Mesenchymal stem cell (in vitro differentiated cells and primary cell): Measurements from ENCODE around the gene KLRG1.

Source experiments
- DNase-seq: peaks from one replicate; pipeline ENCODE4 v3.0.0-alpha.2; 2013
- H2AFZ ChIP-seq: one replicate; pipeline ENCODE4 v1.6.1; 2013; ENCODE audit warnings: low read depth, mild to moderate bottlenecking, control low read depth, inconsistent platforms, low read length, moderate library complexity
- H2AK5ac ChIP-seq: 2 replicates; pipeline ENCODE4 v1.6.1; 2013; ENCODE audit warnings: low read length, moderate library complexity, mild to moderate bottlenecking, inconsistent platforms; ENCODE audit not compliant: severe bottlenecking
- H2BK120ac ChIP-seq: one replicate; pipeline ENCODE4 v1.6.1; 2013; ENCODE audit warnings: low read depth, mild to moderate bottlenecking, inconsistent platforms, low read length, moderate library complexity
- H2BK12ac ChIP-seq, 2 experiments: one replicate each; pipeline ENCODE4 v1.6.1; 2013; ENCODE audit warnings: inconsistent platforms in 2 of 2, low read length in 2 of 2, mild to moderate bottlenecking in 2 of 2, moderate library complexity in 2 of 2, control low read depth in 1 of 2
- H2BK15ac ChIP-seq: one replicate; pipeline ENCODE4 v1.6.1; 2013; ENCODE audit warnings: mild to moderate bottlenecking, low read depth, inconsistent platforms; ENCODE audit not compliant: poor library complexity, severe bottlenecking
- H2BK5ac ChIP-seq: 2 replicates; pipeline ENCODE4 v1.6.1; 2013; ENCODE audit warnings: low read depth, mild to moderate bottlenecking, low read length, control low read depth, inconsistent platforms; ENCODE audit not compliant: poor library complexity, severe bottlenecking
- H3K14ac ChIP-seq, 2 experiments: one replicate each; pipeline ENCODE4 v1.6.1; 2013; ENCODE audit warnings: inconsistent platforms in 2 of 2, low read length in 2 of 2, control low read depth in 1 of 2, mild to moderate bottlenecking in 1 of 2, moderate library complexity in 1 of 2
- H3K18ac ChIP-seq, 2 experiments: one replicate each; pipeline ENCODE4 v1.6.1; 2013; ENCODE audit warnings: inconsistent platforms in 2 of 2, low read length in 2 of 2, control low read depth in 1 of 2, low read depth in 1 of 2, mild to moderate bottlenecking in 1 of 2
- H3K23ac ChIP-seq, 2 experiments: one replicate each; pipeline ENCODE4 v1.6.1; 2013; ENCODE audit warnings: inconsistent platforms in 2 of 2, low read length in 2 of 2, mild to moderate bottlenecking in 2 of 2, moderate library complexity in 2 of 2, control low read depth in 1 of 2
- H3K27ac ChIP-seq: 2 replicates; pipeline ENCODE4 v1.5.1; 2013; ENCODE audit warnings: mild to moderate bottlenecking, moderate library complexity, low read length, control low read depth, inconsistent platforms; ENCODE audit not compliant: poor library complexity, severe bottlenecking
- H3K27me3 ChIP-seq, 2 experiments: 2 replicates each; pipeline versions ENCODE4 v1.6.1 to v1.7.0; 2013; ENCODE audit warnings: low read length in 2 of 2, mild to moderate bottlenecking in 2 of 2, moderate library complexity in 2 of 2, control low read depth in 1 of 2, inconsistent platforms in 1 of 2; ENCODE audit not compliant: control insufficient read depth in 1 of 2, insufficient read depth in 1 of 2
- H3K36me3 ChIP-seq, 2 experiments: 2 replicates each; pipeline versions ENCODE4 v1.6.1 to v1.7.0; 2013; ENCODE audit warnings: low read length in 2 of 2, control low read depth in 1 of 2, inconsistent platforms in 1 of 2, low read depth in 1 of 2, mild to moderate bottlenecking in 1 of 2; ENCODE audit not compliant: insufficient read depth in 2 of 2, control insufficient read depth in 1 of 2
- H3K4ac ChIP-seq, 2 experiments: one replicate each; pipeline ENCODE4 v1.6.1; 2013; ENCODE audit warnings: inconsistent platforms in 2 of 2, low read length in 2 of 2, mild to moderate bottlenecking in 2 of 2, moderate library complexity in 2 of 2, control low read depth in 1 of 2, low read depth in 1 of 2
- H3K4me1 ChIP-seq: 2 replicates; pipeline ENCODE4 v1.6.1; 2013; ENCODE audit warnings: low read depth, low read length, control low read depth; ENCODE audit not compliant: control insufficient read depth, insufficient read depth
- H3K4me2 ChIP-seq: 2 replicates; pipeline ENCODE4 v1.6.1; 2013; ENCODE audit warnings: low read length, mild to moderate bottlenecking, inconsistent platforms; ENCODE audit not compliant: poor library complexity, severe bottlenecking
- H3K4me3 ChIP-seq, 2 experiments: 2 replicates each; pipeline versions ENCODE4 v1.5.1 to v1.7.0; 2013; ENCODE audit warnings: low read length in 2 of 2, mild to moderate bottlenecking in 2 of 2, control low read depth in 1 of 2, low read depth in 1 of 2; ENCODE audit not compliant: insufficient read depth in 1 of 2
- H3K79me1 ChIP-seq: replicated peaks from 2 replicates; pipeline ENCODE4 v1.6.1; 2013; ENCODE audit warnings: mild to moderate bottlenecking, control low read depth, low read length, inconsistent platforms; ENCODE audit not compliant: poor library complexity, severe bottlenecking
- H3K9ac ChIP-seq: 2 replicates; pipeline ENCODE4 v1.7.0; 2013; ENCODE audit warnings: mild to moderate bottlenecking, low read length, moderate library complexity
- H3K9me3 ChIP-seq: 2 replicates; pipeline ENCODE4 v1.7.0; 2013; ENCODE audit warnings: mild to moderate bottlenecking, low read length; ENCODE audit not compliant: control insufficient read depth
- H4K8ac ChIP-seq: one replicate; pipeline ENCODE4 v1.6.1; 2013; ENCODE audit warnings: inconsistent platforms, mild to moderate bottlenecking, low read length, moderate library complexity
- H4K91ac ChIP-seq: one replicate; pipeline ENCODE4 v1.6.1; 2013; ENCODE audit warnings: mild to moderate bottlenecking, low read length, inconsistent platforms
- WGBS: methylation state at CpG from one replicate; pipeline ENCODE4 v1.1.7; 2013; ENCODE audit warnings: mixed read lengths; 5-methylcytosine and 5-hydroxymethylcytosine counted together

The KLRG1 gene

DNA sequence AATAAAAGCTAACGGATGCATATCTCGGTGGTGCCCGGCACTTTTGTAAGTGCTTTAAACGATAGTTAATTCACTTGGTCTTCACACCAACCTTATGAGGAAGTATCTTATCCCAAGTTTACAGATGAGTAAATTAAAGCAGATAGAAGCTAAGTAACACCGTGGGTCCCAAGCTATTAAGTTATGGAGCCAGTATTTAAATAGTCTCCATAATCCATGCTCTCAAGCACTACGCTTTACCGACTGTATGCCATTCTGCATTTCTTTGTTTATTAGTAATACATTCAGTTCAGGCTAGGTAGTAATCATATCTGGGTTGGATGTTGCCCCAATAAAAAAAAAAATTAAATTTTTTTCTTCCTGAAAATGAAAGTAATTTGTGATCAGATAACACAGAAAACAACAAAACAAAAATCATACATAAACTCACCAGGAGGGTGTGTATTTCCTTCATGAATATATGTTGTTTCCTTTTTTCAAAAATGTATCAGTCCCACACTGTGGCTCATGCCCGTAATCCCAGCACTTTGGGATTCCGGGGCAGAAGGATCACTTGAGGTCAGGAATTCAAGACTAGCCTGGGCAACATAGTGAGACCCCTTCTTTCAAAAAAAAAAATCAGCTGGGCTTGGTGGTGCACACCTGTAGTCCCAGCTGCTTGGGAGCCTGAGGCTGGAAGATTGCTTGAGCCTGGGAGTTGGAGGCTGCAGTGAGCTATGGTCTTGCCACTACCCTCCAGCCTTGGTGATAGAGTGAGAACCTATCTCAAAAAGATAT, 38.5 kb upstream of the KLRG1 start:
- no peak overlapping the region for H3K18ac ChIP-seq
- no peak overlapping the region for H4K8ac ChIP-seq
- no peak overlapping the region for H2BK15ac ChIP-seq
- H4K91ac ChIP-seq, result peak overlapping the region; percentile 27
- H3K79me1 ChIP-seq, result peaks cover 8% of the 10 kb centered on the region
- H2BK5ac ChIP-seq, result no peak overlapping the region
- H3K27ac ChIP-seq, result no peak overlapping the region
- no peaks in the 10 kb centered on the region for H3K27me3 ChIP-seq
- no peak overlapping the region for H2AK5ac ChIP-seq
- H3K4me1 ChIP-seq, result no peaks in the 10 kb centered on the region
- no peaks in the 10 kb centered on the region for H3K9me3 ChIP-seq
- H3K9ac ChIP-seq, result peak overlapping the region; percentile 98
- DNase-seq, result peak; percentile 12
- H2BK120ac ChIP-seq, result no peak overlapping the region
- H3K14ac ChIP-seq, result no peak overlapping the region
- no peak overlapping the region for H2AFZ ChIP-seq
- H3K23ac ChIP-seq, result no peak overlapping the region
- no peak overlapping the region for H3K4ac ChIP-seq
- 56% methylated on average over 6 of the region's 9 CpGs for WGBS
- no peak overlapping the region for H2BK12ac ChIP-seq
- peak overlapping the region in 1 of 2 experiments; percentile 97 for H3K4me3 ChIP-seq
- H3K36me3 ChIP-seq, result peaks cover 0 to 6% of the 10 kb centered on the region in 2 experiments
- peak overlapping the region; percentile 83 for H3K4me2 ChIP-seq

DNA sequence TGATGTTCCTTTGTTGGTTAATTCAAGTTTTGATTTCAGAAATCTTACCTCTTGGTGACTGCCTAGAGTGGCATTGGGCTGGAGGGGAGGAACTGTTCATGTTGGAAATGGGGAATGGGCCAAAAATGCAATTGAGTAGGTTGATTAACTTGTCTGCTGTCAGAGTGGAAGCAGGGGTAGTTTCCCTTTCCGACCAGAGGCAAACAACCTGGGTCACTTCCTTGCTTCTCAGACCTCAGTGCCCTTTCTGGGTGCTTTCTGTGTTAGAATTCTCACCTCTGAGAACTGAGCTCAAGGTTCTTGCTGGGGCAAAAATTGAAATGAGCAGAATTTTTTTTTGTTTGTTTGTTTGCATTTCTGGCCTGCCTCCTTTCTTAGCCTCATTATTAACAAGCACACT, 37.6 kb upstream of the KLRG1 start:
- DNase-seq, result no peak
- no peaks in the 10 kb centered on the region for H3K27me3 ChIP-seq
- H2AFZ ChIP-seq, result no peak overlapping the region
- H2BK120ac ChIP-seq, result no peak overlapping the region
- H4K91ac ChIP-seq, result no peak overlapping the region
- no peak overlapping the region for H2BK12ac ChIP-seq
- no peak overlapping the region for H4K8ac ChIP-seq
- no peak overlapping the region for H3K14ac ChIP-seq
- WGBS, result 100% methylated on average over 1 of the region's 1 CpG
- H3K23ac ChIP-seq, result no peak overlapping the region
- H3K4me1 ChIP-seq, result no peaks in the 10 kb centered on the region
- no peak overlapping the region for H3K4me2 ChIP-seq
- H2BK5ac ChIP-seq, result no peak overlapping the region
- H3K18ac ChIP-seq, result no peak overlapping the region
- peaks cover 0 to 3% of the 10 kb centered on the region in 2 experiments for H3K36me3 ChIP-seq
- no peak overlapping the region for H2BK15ac ChIP-seq
- peaks cover 6% of the 10 kb centered on the region for H3K79me1 ChIP-seq
- H3K27ac ChIP-seq, result no peak overlapping the region
- no peak overlapping the region for H3K4me3 ChIP-seq
- no peak overlapping the region for H2AK5ac ChIP-seq
- H3K9ac ChIP-seq, result no peak overlapping the region
- H3K4ac ChIP-seq, result no peak overlapping the region
- no peaks in the 10 kb centered on the region for H3K9me3 ChIP-seq

DNA sequence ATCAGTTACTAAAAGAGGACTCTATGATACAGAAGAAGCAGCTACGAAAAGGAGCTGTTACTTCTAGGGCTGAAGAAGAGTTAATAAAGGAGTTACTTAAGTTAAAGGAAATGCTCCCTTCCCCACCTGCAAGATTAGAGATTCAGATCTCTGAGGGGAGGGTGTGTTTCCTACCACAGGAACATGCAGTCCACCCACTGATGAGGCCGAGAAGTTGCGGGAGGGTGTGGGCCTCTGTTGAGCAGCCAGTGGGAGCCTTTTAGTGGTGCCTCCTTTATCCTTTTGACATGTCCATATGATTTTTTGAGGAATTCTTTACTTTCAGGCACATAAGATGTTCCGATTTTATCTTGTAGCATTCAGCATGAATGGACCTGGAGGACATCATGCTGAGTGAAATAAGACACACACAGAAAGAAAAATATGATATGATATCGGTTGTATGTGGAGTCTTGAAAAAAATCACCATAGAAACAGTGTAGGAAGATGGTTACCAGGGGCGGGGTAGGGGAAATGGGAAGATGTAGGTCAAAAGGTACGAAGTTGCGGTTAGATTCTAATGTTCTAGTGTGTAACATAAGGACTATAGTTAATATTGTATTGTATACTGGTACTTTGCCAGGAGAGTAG, 35.5 kb upstream of the KLRG1 start:
- H3K4me1 ChIP-seq, result no peaks in the 10 kb centered on the region

DNA sequence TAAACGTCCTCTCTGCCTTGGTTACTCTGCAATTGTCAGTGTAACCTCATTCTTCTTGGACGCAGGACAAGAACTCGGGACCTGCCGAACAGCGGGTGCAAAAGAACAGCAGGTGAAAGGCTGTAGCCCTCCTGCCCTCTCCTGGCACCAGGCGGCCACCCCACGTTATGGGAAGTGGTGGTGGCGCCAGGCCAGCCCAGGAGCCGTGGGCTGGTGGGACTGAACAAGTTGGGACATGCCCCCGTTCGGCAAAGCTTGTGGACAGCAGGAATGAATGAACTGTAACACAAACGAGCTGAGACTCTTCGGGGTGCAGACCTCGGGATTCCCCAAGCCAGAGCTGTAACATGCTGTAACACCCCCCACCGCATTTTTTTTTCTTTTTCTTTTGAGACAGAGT, 33.3 kb upstream of the KLRG1 start:
- H4K91ac ChIP-seq, result no peak overlapping the region
- H2AK5ac ChIP-seq, result no peak overlapping the region
- H2BK5ac ChIP-seq, result no peak overlapping the region
- H3K14ac ChIP-seq, result no peak overlapping the region
- H3K79me1 ChIP-seq, result peaks cover 5% of the 10 kb centered on the region
- peaks cover 0 to 3% of the 10 kb centered on the region in 2 experiments for H3K36me3 ChIP-seq
- H3K9ac ChIP-seq, result no peak overlapping the region
- no peak overlapping the region for H3K4ac ChIP-seq
- H3K9me3 ChIP-seq, result no peaks in the 10 kb centered on the region
- no peaks in the 10 kb centered on the region for H3K27me3 ChIP-seq
- no peak overlapping the region for H3K23ac ChIP-seq
- H3K27ac ChIP-seq, result no peak overlapping the region
- H3K18ac ChIP-seq, result no peak overlapping the region
- H3K4me3 ChIP-seq, result no peak overlapping the region
- H3K4me1 ChIP-seq, result no peaks in the 10 kb centered on the region
- H2BK120ac ChIP-seq, result no peak overlapping the region
- H3K4me2 ChIP-seq, result no peak overlapping the region
- WGBS, result 93% methylated on average over 15 of the region's 15 CpGs
- no peak overlapping the region for H2BK12ac ChIP-seq
- no peak overlapping the region for H2AFZ ChIP-seq
- DNase-seq, result no peak
- peak overlapping the region; percentile 4 for H4K8ac ChIP-seq
- no peak overlapping the region for H2BK15ac ChIP-seq

More for the DNA sequence above, 35.5 kb upstream of the KLRG1 start:
- no peak overlapping the region for H3K4me3 ChIP-seq
- no peak overlapping the region for H4K91ac ChIP-seq
- no peak overlapping the region for H3K9ac ChIP-seq
- no peak for DNase-seq
- no peak overlapping the region for H3K4me2 ChIP-seq
- no peak overlapping the region for H2BK5ac ChIP-seq
- peaks cover 6% of the 10 kb centered on the region for H3K79me1 ChIP-seq
- no peak overlapping the region for H2BK12ac ChIP-seq
- peaks cover 0 to 3% of the 10 kb centered on the region in 2 experiments for H3K36me3 ChIP-seq
- no peak overlapping the region for H3K4ac ChIP-seq
- H3K27me3 ChIP-seq, result no peaks in the 10 kb centered on the region
- WGBS, result 97% methylated on average over 6 of the region's 8 CpGs
- no peak overlapping the region for H2BK120ac ChIP-seq
- no peak overlapping the region for H3K27ac ChIP-seq
- no peak overlapping the region for H4K8ac ChIP-seq
- no peak overlapping the region for H3K14ac ChIP-seq
- H2BK15ac ChIP-seq, result no peak overlapping the region
- no peaks in the 10 kb centered on the region for H3K9me3 ChIP-seq
- no peak overlapping the region for H3K23ac ChIP-seq
- H2AK5ac ChIP-seq, result no peak overlapping the region
- no peak overlapping the region for H2AFZ ChIP-seq
- no peak overlapping the region for H3K18ac ChIP-seq
